Measurements from ENCODE around the gene MYO5B.

GRCh38 chr18:49859725-49860124 is 335.2 kb downstream of the MYO5B start:
- TF ChIP-seq CTCF (IDR thresholded peaks at IDR 0.05) (no peak), POLR2A (IDR thresholded peaks at IDR 0.05) (no peak)

All from thyroid gland (tissue), 4 donors.